ENCODE results near the gene SUB1.

Gene SUB1

DNA sequence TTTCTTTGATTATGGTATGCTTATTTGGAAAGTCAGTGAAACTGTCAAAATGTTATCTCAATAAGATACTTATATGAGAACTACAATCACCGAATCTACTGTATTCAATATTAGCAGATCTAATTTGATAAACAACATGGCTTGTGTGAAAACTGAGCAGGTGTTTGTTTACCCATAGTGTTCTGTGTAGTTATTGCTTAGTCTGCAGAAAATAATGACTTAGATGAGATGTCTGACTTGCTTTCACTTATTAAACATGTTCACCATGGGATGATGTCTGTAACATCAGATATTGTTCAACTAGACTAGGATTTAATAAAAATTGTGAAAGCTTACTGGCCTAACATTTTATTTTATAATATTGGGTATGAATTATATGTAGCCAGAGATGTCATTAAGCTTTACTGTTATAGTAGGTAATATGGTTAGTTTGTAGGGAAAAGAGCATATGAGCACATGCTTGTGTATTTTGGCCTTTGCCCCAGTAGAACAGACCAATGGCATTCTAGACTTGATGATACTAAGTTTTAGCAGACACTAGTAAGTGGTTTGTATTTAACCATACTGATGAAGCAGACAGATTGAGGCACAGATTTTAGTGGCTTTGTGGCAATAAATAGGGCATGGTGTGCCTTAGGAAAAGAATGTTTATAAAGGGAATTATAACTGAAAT lies 16.4 kb downstream of the SUB1 start:
- Histone ChIP-seq H3K9ac (ENCODE audit: low read depth, low read length) (no peak overlapping the region), H3K27ac (ENCODE audit: low read depth, low read length) (no peak overlapping the region), H3K36me3 (ENCODE audit: insufficient read depth, low read length) (peaks cover 76% of the 10 kb centered on the region), H3K4me1 (ENCODE audit: insufficient read depth, low read length) (no peaks in the 10 kb centered on the region), H3K4me3 (ENCODE audit: low read length) (no peak overlapping the region), H3K27me3 (ENCODE audit: insufficient read depth, low read length) (no peaks in the 10 kb centered on the region), H3K9me3 (ENCODE audit: insufficient read depth, low read depth, low read length) (no peaks in the 10 kb centered on the region)
- no CpG with 5 or more reads among the region's 1 CpG for WGBS

GRCh38 chr5:32602906-32603305 lies 17.5 kb downstream of the SUB1 start:
- H3K27ac ChIP-seq (ENCODE audit: low read depth, low read length) = no peak overlapping the region
- no peaks in the 10 kb centered on the region for H3K4me1 ChIP-seq (ENCODE audit: insufficient read depth, low read length)
- H3K27me3 ChIP-seq (ENCODE audit: insufficient read depth, low read length) = no peaks in the 10 kb centered on the region
- H3K9me3 ChIP-seq (ENCODE audit: insufficient read depth, low read depth, low read length) = no peaks in the 10 kb centered on the region
- no peak overlapping the region for H3K4me3 ChIP-seq (ENCODE audit: low read length)
- WGBS = 96% methylated on average over 2 of the region's 2 CpGs
- H3K36me3 ChIP-seq (ENCODE audit: insufficient read depth, low read length) = peaks cover 68% of the 10 kb centered on the region
- no peak overlapping the region for H3K9ac ChIP-seq (ENCODE audit: low read depth, low read length)

- H3K27ac ChIP-seq (ENCODE audit: low read depth, low read length) = no peak overlapping the region
- H3K4me3 ChIP-seq (ENCODE audit: low read length) = no peak overlapping the region
- H3K27me3 ChIP-seq (ENCODE audit: insufficient read depth, low read length) = no peaks in the 10 kb centered on the region
- peaks cover 49% of the 10 kb centered on the region for H3K36me3 ChIP-seq (ENCODE audit: insufficient read depth, low read length)
- H3K4me1 ChIP-seq (ENCODE audit: insufficient read depth, low read length) = no peaks in the 10 kb centered on the region
- H3K9me3 ChIP-seq (ENCODE audit: insufficient read depth, low read depth, low read length) = no peaks in the 10 kb centered on the region
- no peak overlapping the region for H3K9ac ChIP-seq (ENCODE audit: low read depth, low read length)
- 78% methylated on average over 4 of the region's 4 CpGs for WGBS
Measured at GRCh38 chr5:32604800-32605765, 19.7 kb downstream of the SUB1 start.

GRCh38 chr5:32605766-32606152 lies 20.4 kb downstream of the SUB1 start:
- Histone ChIP-seq H3K9me3 (ENCODE audit: insufficient read depth, low read depth, low read length) (no peaks in the 10 kb centered on the region), H3K36me3 (ENCODE audit: insufficient read depth, low read length) (peaks cover 43% of the 10 kb centered on the region), H3K9ac (ENCODE audit: low read depth, low read length) (no peak overlapping the region), H3K4me1 (ENCODE audit: insufficient read depth, low read length) (no peaks in the 10 kb centered on the region), H3K27ac (ENCODE audit: low read depth, low read length) (no peak overlapping the region), H3K27me3 (ENCODE audit: insufficient read depth, low read length) (no peaks in the 10 kb centered on the region), H3K4me3 (ENCODE audit: low read length) (no peak overlapping the region)
- 96% methylated on average over 2 of the region's 2 CpGs for WGBS

DNA sequence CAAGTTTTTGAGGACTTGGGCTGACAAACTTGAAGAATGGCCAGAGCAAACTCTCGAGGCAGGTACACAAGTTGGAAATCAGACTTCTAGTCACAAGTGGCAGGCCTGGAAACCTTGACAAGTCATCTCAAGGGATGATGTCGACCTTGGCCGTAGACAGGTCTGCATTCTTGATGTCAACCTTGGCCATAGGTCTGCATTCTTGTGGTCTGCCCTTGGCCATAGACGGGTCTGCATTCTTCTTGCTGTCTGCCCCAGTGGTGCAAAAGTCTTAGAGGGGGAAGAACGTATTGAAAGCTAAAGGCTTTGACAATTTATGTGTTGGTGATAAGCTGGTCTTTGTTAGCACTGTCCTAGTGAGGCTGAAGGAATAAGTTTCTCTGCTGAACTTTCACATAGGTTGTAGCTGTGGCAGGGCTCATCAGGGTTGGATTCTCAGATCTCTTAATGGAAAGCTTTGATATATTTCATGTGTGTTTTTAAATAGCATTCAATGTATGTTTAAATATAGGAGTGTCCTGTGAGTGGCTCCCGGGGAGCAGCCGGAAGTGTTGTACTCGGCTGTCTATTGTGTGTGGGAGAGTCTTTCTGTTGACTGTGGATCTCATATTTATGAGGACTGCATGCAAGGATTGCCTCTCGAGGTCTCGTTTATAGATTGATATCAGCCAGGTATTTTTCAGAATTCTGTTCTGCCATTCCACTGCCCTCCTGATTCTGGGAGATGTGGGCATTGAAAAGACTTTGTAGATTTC lies 27.0 kb downstream of the SUB1 start:
- no peak overlapping the region for H3K4me3 ChIP-seq (ENCODE audit: low read length)

GRCh38 chr5:32613050-32613672 lies 27.8 kb downstream of the SUB1 start:
- H3K4me3 ChIP-seq (ENCODE audit: low read length) = no peak overlapping the region
- no peaks in the 10 kb centered on the region for H3K9me3 ChIP-seq (ENCODE audit: insufficient read depth, low read depth, low read length)
- 19% methylated on average over 8 of the region's 10 CpGs for WGBS
- H3K9ac ChIP-seq (ENCODE audit: low read depth, low read length) = no peak overlapping the region
- no peaks in the 10 kb centered on the region for H3K27me3 ChIP-seq (ENCODE audit: insufficient read depth, low read length)
- no peak overlapping the region for H3K27ac ChIP-seq (ENCODE audit: low read depth, low read length)
- H3K4me1 ChIP-seq (ENCODE audit: insufficient read depth, low read length) = no peaks in the 10 kb centered on the region
- 0 out of 2 replicates have a peak, but pooled peaks cover 3% of the 10 kb centered on the region for H3K36me3 ChIP-seq (ENCODE audit: insufficient read depth, low read length)

More for the DNA sequence above, 27.0 kb downstream of the SUB1 start:
- Histone ChIP-seq H3K9me3 (ENCODE audit: insufficient read depth, low read depth, low read length) (no peaks in the 10 kb centered on the region), H3K36me3 (ENCODE audit: insufficient read depth, low read length) (0 out of 2 replicates have a peak, but pooled peaks cover 3% of the 10 kb centered on the region), H3K9ac (ENCODE audit: low read depth, low read length) (no peak overlapping the region), H3K4me1 (ENCODE audit: insufficient read depth, low read length) (no peaks in the 10 kb centered on the region), H3K27me3 (ENCODE audit: insufficient read depth, low read length) (no peaks in the 10 kb centered on the region), H3K27ac (ENCODE audit: low read depth, low read length) (no peak overlapping the region)
- WGBS = 86% methylated on average over 10 of the region's 10 CpGs

DNA sequence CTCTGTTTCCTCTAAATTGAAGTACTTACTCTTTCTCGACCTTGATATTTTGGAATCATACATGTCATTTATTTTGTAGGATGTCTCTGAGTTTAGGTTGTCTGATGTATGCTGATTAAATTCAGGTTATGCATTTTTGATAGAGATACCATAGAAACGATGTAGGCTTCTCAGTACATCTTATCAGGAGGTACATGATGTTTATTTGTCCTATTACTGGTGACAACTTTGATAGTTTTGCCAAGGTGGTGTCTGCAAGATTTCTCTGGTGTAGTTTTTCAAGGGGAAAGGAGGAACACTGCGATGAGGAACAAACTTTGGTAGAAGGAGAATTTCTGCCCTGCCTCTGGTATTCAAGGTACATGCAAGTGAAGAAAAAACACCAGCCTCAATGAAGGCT lies 29.9 kb downstream of the SUB1 start:
- Histone ChIP-seq H3K9me3 (ENCODE audit: insufficient read depth, low read depth, low read length) (no peaks in the 10 kb centered on the region), H3K4me1 (ENCODE audit: insufficient read depth, low read length) (no peaks in the 10 kb centered on the region), H3K36me3 (ENCODE audit: insufficient read depth, low read length) (no peaks in the 10 kb centered on the region), H3K27ac (ENCODE audit: low read depth, low read length) (no peak overlapping the region), H3K27me3 (ENCODE audit: insufficient read depth, low read length) (no peaks in the 10 kb centered on the region), H3K9ac (ENCODE audit: low read depth, low read length) (no peak overlapping the region), H3K4me3 (ENCODE audit: low read length) (no peak overlapping the region)
- 98% methylated on average over 3 of the region's 3 CpGs for WGBS

GRCh38 chr5:32618962-32619361 lies 33.6 kb downstream of the SUB1 start:
- H3K36me3 ChIP-seq (ENCODE audit: insufficient read depth, low read length) = no peaks in the 10 kb centered on the region
- H3K27me3 ChIP-seq (ENCODE audit: insufficient read depth, low read length) = no peaks in the 10 kb centered on the region
- H3K4me1 ChIP-seq (ENCODE audit: insufficient read depth, low read length) = no peaks in the 10 kb centered on the region
- WGBS = 91% methylated on average over 2 of the region's 2 CpGs
- H3K9ac ChIP-seq (ENCODE audit: low read depth, low read length) = no peak overlapping the region
- H3K4me3 ChIP-seq (ENCODE audit: low read length) = no peak overlapping the region
- H3K9me3 ChIP-seq (ENCODE audit: insufficient read depth, low read depth, low read length) = no peaks in the 10 kb centered on the region
- no peak overlapping the region for H3K27ac ChIP-seq (ENCODE audit: low read depth, low read length)

DNA sequence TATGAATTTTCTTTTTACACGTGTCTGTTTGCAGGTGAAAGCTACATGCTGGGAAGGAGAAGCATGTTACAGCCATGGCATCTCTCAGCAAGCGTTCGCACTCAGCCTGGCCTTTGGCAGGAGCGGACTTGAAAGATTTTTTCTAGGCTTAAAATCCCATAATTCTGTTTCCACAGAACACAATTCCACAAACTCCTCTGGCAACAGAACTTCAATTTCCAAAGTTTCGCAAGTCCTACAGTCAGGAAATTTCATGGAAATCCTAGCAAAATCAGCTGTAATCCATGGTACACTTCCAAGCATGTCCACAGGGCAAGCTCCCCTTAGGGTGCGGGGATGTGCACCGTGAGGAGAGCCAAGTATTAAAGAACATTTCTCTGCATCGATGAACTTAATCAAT lies 35.9 kb downstream of the SUB1 start:
- Histone ChIP-seq H3K4me3 (ENCODE audit: low read length) (no peak overlapping the region), H3K27ac (ENCODE audit: low read depth, low read length) (no peak overlapping the region), H3K4me1 (ENCODE audit: insufficient read depth, low read length) (no peaks in the 10 kb centered on the region), H3K27me3 (ENCODE audit: insufficient read depth, low read length) (no peaks in the 10 kb centered on the region), H3K9ac (ENCODE audit: low read depth, low read length) (no peak overlapping the region), H3K9me3 (ENCODE audit: insufficient read depth, low read depth, low read length) (no peaks in the 10 kb centered on the region), H3K36me3 (ENCODE audit: insufficient read depth, low read length) (no peaks in the 10 kb centered on the region)
- 78% methylated on average over 8 of the region's 8 CpGs for WGBS

DNA sequence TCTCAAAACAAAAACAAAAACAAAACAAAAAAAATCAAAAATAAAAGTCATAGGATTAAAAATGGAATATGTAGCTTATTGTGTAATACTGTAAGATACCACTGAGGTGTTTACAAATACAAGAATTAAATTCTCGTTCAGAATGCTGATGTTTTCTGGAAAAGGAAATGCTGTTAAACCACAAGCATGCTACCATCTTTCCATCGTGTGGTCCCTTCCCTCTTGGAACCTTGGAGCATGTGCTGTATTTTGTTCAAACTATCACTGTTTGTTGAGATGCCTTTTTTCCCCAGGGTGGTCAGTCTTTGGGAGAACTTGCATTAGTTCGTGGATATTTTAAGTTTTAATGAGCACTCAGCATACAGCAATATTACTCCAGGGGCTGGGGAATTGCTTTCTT lies 39.7 kb downstream of the SUB1 start:
- no peaks in the 10 kb centered on the region for H3K36me3 ChIP-seq (ENCODE audit: insufficient read depth, low read length)
- H3K4me3 ChIP-seq (ENCODE audit: low read length) = no peak overlapping the region
- no peak overlapping the region for H3K27ac ChIP-seq (ENCODE audit: low read depth, low read length)
- no peaks in the 10 kb centered on the region for H3K27me3 ChIP-seq (ENCODE audit: insufficient read depth, low read length)
- no peaks in the 10 kb centered on the region for H3K9me3 ChIP-seq (ENCODE audit: insufficient read depth, low read depth, low read length)
- H3K9ac ChIP-seq (ENCODE audit: low read depth, low read length) = no peak overlapping the region
- H3K4me1 ChIP-seq (ENCODE audit: insufficient read depth, low read length) = no peaks in the 10 kb centered on the region
- 100% methylated on average over 2 of the region's 3 CpGs for WGBS
